Gastrocnemius medialis (tissue), 4 donors: ENCODE results near the gene SMCO2.

Experiments
- POLR2A ChIP-seq, 2 donors: fragments of 450-650 bp; IDR thresholded peaks; one replicate each; pipeline ENCODE4 v1.6.1; 2017; ENCODE audit warnings: antibody characterized with exemption in 2 of 2, mild to moderate bottlenecking in 2 of 2, moderate library complexity in 2 of 2
- TF ChIP-seq, protein P1 (sequence below), 5 experiments: fragments of 450-650 bp in 3 of 5; fragments of 200-600 bp in 2 of 5; sonication (generic) in 2 of 5; IDR thresholded peaks in 4 of 5; conservative IDR thresholded peaks in 1 of 5; 1 replicate in 4 of 5; 2 replicates in 1 of 5; pipeline ENCODE4 v1.5.1; 2016 to 2019; ENCODE audit warnings: antibody characterized with exemption in 5 of 5, mild to moderate bottlenecking in 3 of 5, moderate library complexity in 3 of 5

DNA sequence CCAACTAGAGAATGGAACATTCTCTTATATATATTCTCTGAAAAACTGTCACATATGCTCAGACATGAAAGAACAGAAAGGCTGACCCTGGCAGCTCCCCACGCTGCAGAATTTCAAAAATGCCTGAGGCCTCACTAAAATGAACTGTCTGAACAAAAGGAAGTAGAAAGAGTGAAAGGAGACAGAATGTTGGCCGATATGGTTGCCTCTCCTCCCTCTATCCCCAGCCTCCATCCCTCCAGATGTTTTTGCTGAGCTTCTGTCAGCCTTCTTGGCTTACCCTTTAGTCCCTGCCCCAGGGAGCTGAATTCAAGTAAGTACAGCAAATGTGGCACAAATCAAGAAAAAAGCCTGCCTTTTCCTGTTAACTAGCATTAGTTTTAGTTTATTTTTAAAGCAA is 6.9 kb downstream of the SMCO2 start:
- TF ChIP-seq, protein P1, sequence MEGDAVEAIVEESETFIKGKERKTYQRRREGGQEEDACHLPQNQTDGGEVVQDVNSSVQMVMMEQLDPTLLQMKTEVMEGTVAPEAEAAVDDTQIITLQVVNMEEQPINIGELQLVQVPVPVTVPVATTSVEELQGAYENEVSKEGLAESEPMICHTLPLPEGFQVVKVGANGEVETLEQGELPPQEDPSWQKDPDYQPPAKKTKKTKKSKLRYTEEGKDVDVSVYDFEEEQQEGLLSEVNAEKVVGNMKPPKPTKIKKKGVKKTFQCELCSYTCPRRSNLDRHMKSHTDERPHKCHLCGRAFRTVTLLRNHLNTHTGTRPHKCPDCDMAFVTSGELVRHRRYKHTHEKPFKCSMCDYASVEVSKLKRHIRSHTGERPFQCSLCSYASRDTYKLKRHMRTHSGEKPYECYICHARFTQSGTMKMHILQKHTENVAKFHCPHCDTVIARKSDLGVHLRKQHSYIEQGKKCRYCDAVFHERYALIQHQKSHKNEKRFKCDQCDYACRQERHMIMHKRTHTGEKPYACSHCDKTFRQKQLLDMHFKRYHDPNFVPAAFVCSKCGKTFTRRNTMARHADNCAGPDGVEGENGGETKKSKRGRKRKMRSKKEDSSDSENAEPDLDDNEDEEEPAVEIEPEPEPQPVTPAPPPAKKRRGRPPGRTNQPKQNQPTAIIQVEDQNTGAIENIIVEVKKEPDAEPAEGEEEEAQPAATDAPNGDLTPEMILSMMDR (IDR thresholded peaks at IDR 0.05 in 4 of 5, conservative IDR thresholded peaks at IDR 0.05 in 1 of 5) = no peak
- no peak for TF ChIP-seq POLR2A (IDR thresholded peaks at IDR 0.05)
